Activated T-cell treated with anti-CD3 and anti-CD28 coated beads, Interleukin-2, amount 50 U/mL, for 72 hours (primary cell): Measurements from ENCODE around the gene OR4C11. TPM values are rescaled to one million over a fixed set of nuclear protein-coding genes. Genes with fewer than 3 reads are reported as not detected.

Source experiments
- ATAC-seq, 2 donors: fragments of 150-1000 bp; cut with Tn5 transposase; replicated peaks in 1 of 2; 2 replicates each; pipeline ENCODE4 v1.10.0; 2021; ENCODE audit warnings: moderate library complexity in 2 of 2, mild to moderate bottlenecking in 1 of 2
- DNase-seq, 2 donors: peaks; one replicate each; pipeline ENCODE4 v3.0.0; 2021 to 2022; ENCODE audit warnings: mixed read lengths in 1 of 2
- H3K27ac Mint-ChIP-seq: one replicate; pipeline ENCODE4 v1.8.0; 2022; ENCODE audit warnings: mild to moderate bottlenecking, moderate library complexity, mixed read lengths
- H3K27me3 Mint-ChIP-seq: one replicate; pipeline ENCODE4 v1.8.0; 2022; ENCODE audit warnings: low read depth, mixed read lengths
- H3K36me3 Mint-ChIP-seq, 2 donors: one replicate each; pipeline ENCODE4 v1.8.0; 2022; ENCODE audit warnings: mixed read lengths in 2 of 2, mild to moderate bottlenecking in 1 of 2; ENCODE audit not compliant: insufficient read depth in 2 of 2
- H3K4me1 Mint-ChIP-seq: one replicate; pipeline ENCODE4 v1.8.0; 2022; ENCODE audit warnings: low read depth, mixed read lengths
- H3K4me3 Mint-ChIP-seq, 2 donors: one replicate each; pipeline ENCODE4 v1.8.0; 2022; ENCODE audit warnings: mild to moderate bottlenecking in 2 of 2, mixed read lengths in 2 of 2, moderate library complexity in 2 of 2
- H3K9me3 Mint-ChIP-seq, 2 donors: one replicate each; pipeline ENCODE4 v1.8.0; 2022; ENCODE audit warnings: mixed read lengths in 2 of 2
- total RNA-seq, 2 donors: library from RNA; stranded (reverse); gene quantifications; one replicate each; pipeline ENCODE4 v1.2.3, GENCODE V29; 2022

Gene OR4C11, protein sequence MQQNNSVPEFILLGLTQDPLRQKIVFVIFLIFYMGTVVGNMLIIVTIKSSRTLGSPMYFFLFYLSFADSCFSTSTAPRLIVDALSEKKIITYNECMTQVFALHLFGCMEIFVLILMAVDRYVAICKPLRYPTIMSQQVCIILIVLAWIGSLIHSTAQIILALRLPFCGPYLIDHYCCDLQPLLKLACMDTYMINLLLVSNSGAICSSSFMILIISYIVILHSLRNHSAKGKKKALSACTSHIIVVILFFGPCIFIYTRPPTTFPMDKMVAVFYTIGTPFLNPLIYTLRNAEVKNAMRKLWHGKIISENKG
- total RNA-seq: not detected

DNA sequence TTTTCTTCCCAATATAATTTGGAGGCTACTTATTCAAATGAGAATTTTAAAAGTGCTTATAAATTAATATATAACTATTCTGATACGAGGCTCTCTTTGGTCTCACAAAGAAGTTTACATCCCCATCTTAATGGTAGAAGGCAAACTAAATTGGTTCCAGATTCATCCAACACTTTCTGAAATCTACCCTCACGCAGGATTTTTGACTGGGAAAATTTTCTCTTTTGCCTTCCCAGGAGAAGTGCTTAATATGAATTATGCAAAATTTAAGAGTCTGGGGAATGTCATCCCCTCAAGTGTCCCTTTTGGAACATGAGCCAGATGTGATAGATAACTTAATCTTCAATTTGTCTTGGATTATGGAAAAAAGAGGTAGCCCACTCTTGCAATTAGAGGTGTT is at the start of gene OR4C11:
Gene OR4C11, minus strand, starts transcription at position 101 of the 400 bp plus-strand sequence. CDS start 3,272 bp downstream, outside the sequence.
- Mint-ChIP-seq H3K4me1 (no peaks in the 10 kb centered on the region), H3K27me3 (no peaks in the 10 kb centered on the region), H3K4me3 (no peak within 1 kb of the TSS), H3K9me3 (peaks cover 2 to 11% of the 10 kb centered on the region in 2 donors), H3K36me3 (no peaks in the 10 kb centered on the region), H3K27ac (no peak within 1 kb of the TSS)
- DNase-seq (no peak), ATAC-seq (no peak)

GRCh38 chr11:55655096-55655495 is 47.7 kb upstream of the OR4C11 start:
- Mint-ChIP-seq H3K4me3 (no peak overlapping the region), H3K36me3 (no peaks in the 10 kb centered on the region), H3K27me3 (no peaks in the 10 kb centered on the region), H3K4me1 (peaks cover 5% of the 10 kb centered on the region), H3K9me3 (peaks cover 5 to 9% of the 10 kb centered on the region in 2 donors), H3K27ac (no peak overlapping the region)
- no peak for ATAC-seq
- DNase-seq: no peak

DNA sequence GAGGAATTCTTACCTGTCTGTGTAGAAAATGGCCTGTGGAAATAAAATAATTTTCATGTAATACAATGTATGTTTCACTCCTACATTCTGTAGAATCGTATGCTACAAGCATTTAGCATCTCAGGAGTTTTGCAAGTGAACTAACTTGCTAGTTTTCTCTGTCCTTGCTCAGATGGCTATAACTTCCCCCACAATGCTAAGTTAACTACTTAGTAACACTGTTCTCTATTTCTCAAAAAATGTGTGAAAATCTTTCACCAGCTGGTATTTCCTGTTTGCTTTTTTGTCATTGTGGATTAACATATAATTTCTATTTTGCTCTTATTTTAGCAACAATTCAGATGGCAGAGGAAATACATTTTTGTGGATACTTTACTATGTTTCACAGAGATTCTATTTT is 45.1 kb upstream of the OR4C11 start:
- H3K9me3 Mint-ChIP-seq: peaks cover 2 to 7% of the 10 kb centered on the region in 2 donors
- DNase-seq (no peak), ATAC-seq (no peak)
- no peaks in the 10 kb centered on the region for H3K4me1 Mint-ChIP-seq
- H3K27ac Mint-ChIP-seq: no peak overlapping the region
- no peak overlapping the region for H3K4me3 Mint-ChIP-seq
- H3K36me3 Mint-ChIP-seq: peaks cover 0 to 2% of the 10 kb centered on the region in 2 donors
- H3K27me3 Mint-ChIP-seq: no peaks in the 10 kb centered on the region

DNA sequence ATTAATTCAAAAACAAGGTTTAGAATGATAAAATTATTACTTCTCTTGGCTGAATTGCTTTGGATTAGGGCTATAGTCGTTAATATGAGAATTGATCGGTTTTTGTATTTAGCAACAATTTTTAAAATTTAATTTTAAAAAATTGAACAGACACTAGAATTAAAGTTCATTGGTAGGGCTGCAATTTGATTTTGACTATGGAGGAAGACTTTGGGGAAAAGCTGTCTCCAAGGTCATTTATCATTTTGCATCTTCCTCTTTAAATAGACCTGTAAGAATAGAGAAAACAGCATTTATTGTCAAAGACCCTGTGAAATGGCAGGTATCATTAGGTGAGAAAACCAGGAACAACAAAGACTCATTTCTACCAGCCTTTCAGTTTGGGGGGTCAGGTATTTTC is 40.6 kb upstream of the OR4C11 start, which contains the start of gene OR4S2:
Gene OR4S2, plus strand, starts transcription at position 301 of the 400 bp plus-strand sequence. CDS start 2,577 bp downstream, outside the sequence.
- ATAC-seq (no peak), DNase-seq (no peak)
- H3K4me1 Mint-ChIP-seq: no peaks in the 10 kb centered on the region
- no peaks in the 10 kb centered on the region for H3K27me3 Mint-ChIP-seq
- H3K9me3 Mint-ChIP-seq: peaks cover 2 to 7% of the 10 kb centered on the region in 2 donors
- no peak within 1 kb of the TSS for H3K27ac Mint-ChIP-seq
- no peak within 1 kb of the TSS for H3K4me3 Mint-ChIP-seq
- peaks cover 0 to 2% of the 10 kb centered on the region in 2 donors for H3K36me3 Mint-ChIP-seq

GRCh38 chr11:55634813-55635212 is 27.4 kb upstream of the OR4C11 start, which contains the start of gene OR4P4:
Gene OR4P4, plus strand, starts transcription at chr11:55635113.
- ATAC-seq (no peak), DNase-seq (no peak)
- Mint-ChIP-seq H3K27ac (no peak within 1 kb of the TSS), H3K4me3 (no peak within 1 kb of the TSS), H3K27me3 (no peaks in the 10 kb centered on the region), H3K36me3 (peaks cover 0 to 1% of the 10 kb centered on the region in 2 donors), H3K4me1 (no peaks in the 10 kb centered on the region), H3K9me3 (peaks cover 0 to 15% of the 10 kb centered on the region in 2 donors)

DNA sequence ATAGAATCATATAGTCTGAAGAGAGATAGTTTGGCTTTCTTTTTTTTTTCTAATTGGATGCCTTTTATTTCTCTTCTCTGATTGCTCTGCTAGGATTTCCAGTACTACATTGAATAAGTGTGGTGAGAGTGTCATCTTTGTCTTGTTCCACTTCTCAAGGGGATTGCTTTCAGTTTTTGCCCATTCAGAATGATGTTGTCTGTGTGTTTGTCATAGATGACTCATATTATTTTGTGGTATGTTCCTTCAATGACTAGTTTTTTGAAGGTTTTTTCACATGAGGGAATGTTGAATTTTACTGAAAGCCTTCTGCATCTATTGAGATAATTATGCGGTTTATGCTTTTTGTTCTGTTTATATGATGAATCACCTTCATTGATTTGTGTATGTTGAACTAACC is 17.1 kb upstream of the OR4C11 start:
- ATAC-seq (no peak), DNase-seq (no peak)
- peaks cover 8 to 28% of the 10 kb centered on the region in 2 donors for H3K9me3 Mint-ChIP-seq
- H3K4me1 Mint-ChIP-seq: no peaks in the 10 kb centered on the region
- H3K36me3 Mint-ChIP-seq: peaks cover 0 to 5% of the 10 kb centered on the region in 2 donors
- no peaks in the 10 kb centered on the region for H3K27me3 Mint-ChIP-seq
- no peak overlapping the region for H3K4me3 Mint-ChIP-seq
- no peak overlapping the region for H3K27ac Mint-ChIP-seq

GRCh38 chr11:55572548-55572947 is 34.9 kb downstream of the OR4C11 start:
- no peaks in the 10 kb centered on the region for H3K27me3 Mint-ChIP-seq
- H3K36me3 Mint-ChIP-seq: peaks cover 1 to 3% of the 10 kb centered on the region in 2 donors
- H3K27ac Mint-ChIP-seq: no peak overlapping the region
- no peaks in the 10 kb centered on the region for H3K4me1 Mint-ChIP-seq
- DNase-seq (no peak), ATAC-seq (no peak)
- H3K4me3 Mint-ChIP-seq: no peak overlapping the region
- peaks cover 13 to 16% of the 10 kb centered on the region in 2 donors for H3K9me3 Mint-ChIP-seq

GRCh38 chr11:55571828-55572227 is 35.6 kb downstream of the OR4C11 start, which contains the start of gene OR4C16:
Gene OR4C16, plus strand, starts transcription at chr11:55572128. Its CDS starts 0 bp downstream, at chr11:55572128.
- no peaks in the 10 kb centered on the region for H3K4me1 Mint-ChIP-seq
- peaks cover 1 to 3% of the 10 kb centered on the region in 2 donors for H3K36me3 Mint-ChIP-seq
- ATAC-seq: no peak
- peaks cover 13 to 16% of the 10 kb centered on the region in 2 donors for H3K9me3 Mint-ChIP-seq
- no peak within 1 kb of the TSS for H3K4me3 Mint-ChIP-seq
- no peaks in the 10 kb centered on the region for H3K27me3 Mint-ChIP-seq
- DNase-seq: no peak
- no peak within 1 kb of the TSS for H3K27ac Mint-ChIP-seq

- peaks cover 0 to 2% of the 10 kb centered on the region in 2 donors for H3K36me3 Mint-ChIP-seq
- peaks cover 18 to 21% of the 10 kb centered on the region in 2 donors for H3K9me3 Mint-ChIP-seq
- no peak within 1 kb of the TSS for H3K27ac Mint-ChIP-seq
- ATAC-seq (no peak), DNase-seq (no peak)
- H3K4me3 Mint-ChIP-seq: no peak within 1 kb of the TSS
- H3K27me3 Mint-ChIP-seq: no peaks in the 10 kb centered on the region
- H3K4me1 Mint-ChIP-seq: no peaks in the 10 kb centered on the region
Observed at GRCh38 chr11:55554169-55554568, 53.3 kb downstream of the OR4C11 start, which contains the start of gene OR4C15. Gene OR4C15, plus strand, starts transcription at chr11:55554469. Its CDS starts 0 bp downstream, at chr11:55554469.

Other genes with a start within 250 kb of the OR4C11 start
- not detected for gene OR4A15, start 239.7 kb downstream of the OR4C11 start, total RNA-seq
- not detected for gene OR4C15, start 53.2 kb downstream of the OR4C11 start, total RNA-seq
- gene OR4C16, start 35.5 kb downstream of the OR4C11 start, total RNA-seq: not detected
- not detected for gene OR4P4, start 27.5 kb upstream of the OR4C11 start, total RNA-seq
- gene OR4S2, start 40.7 kb upstream of the OR4C11 start, total RNA-seq: not detected
- gene OR4C6, start 54.6 kb upstream of the OR4C11 start, total RNA-seq: not detected
- not detected for gene OR5D13, start 165.8 kb upstream of the OR4C11 start, total RNA-seq
- gene OR5D14, start 187.9 kb upstream of the OR4C11 start, total RNA-seq: not detected
- gene OR5L1, start 203.7 kb upstream of the OR4C11 start, total RNA-seq: not detected
- not detected for gene OR5D18, start 212.0 kb upstream of the OR4C11 start, total RNA-seq
- not detected for gene OR5L2, start 219.6 kb upstream of the OR4C11 start, total RNA-seq
- not detected for gene OR5D16, start 231.1 kb upstream of the OR4C11 start, total RNA-seq